A549 (cell line): ENCODE measurements around the gene GCNT2. TPM values are rescaled to one million over a fixed set of nuclear protein-coding genes. Genes with fewer than 3 reads are reported as not detected.

Experiments
- ATAC-seq, 2 experiments: fragments of 200-7000 bp in 1 of 2; fragments of >200 bp in 1 of 2; cut with Nextera tagmentation in 1 of 2; cut with Tn5 transposase in 1 of 2; 3 replicates each; pipeline versions ENCODE4 v1.8.0 to v1.9.1; 2018 to 2020; ENCODE audit warnings: mild to moderate bottlenecking in 1 of 2, moderate library complexity in 1 of 2
- CTCF ChIA-PET: fragments of 300-600 bp; sonication (Branson Sonifier 250); formaldehyde crosslinking; extraction: SDS; loops from one replicate; lab custom pipeline; 2021; ENCODE audit warnings: antibody characterized with exemption, inconsistent platforms; lab: Yijun Ruan, JAX
- POLR2A ChIA-PET: fragments of 350-600 bp; formaldehyde crosslinking; extraction: SDS; loops from one replicate; lab custom pipeline; 2021; ENCODE audit warnings: antibody characterized with exemption, inconsistent platforms; lab: Yijun Ruan, JAX
- DNase-seq, 2 experiments: peaks; one replicate each; pipeline versions ENCODE4 v3.0.0 to v3.0.0-alpha.2; 2011 to 2016; ENCODE audit warnings: low read depth in 1 of 2, low spot score in 1 of 2
- FAIRE-seq: peaks from 2 replicates; lab custom pipeline; 2011; peaks lifted over from hg19 to GRCh38; lab: Jason Lieb, UNC
- H3K27ac ChIP-seq, 2 experiments: fragments of >200 bp; sonication (Bioruptor Twin); formaldehyde crosslinking; 3 replicates each; pipeline ENCODE4 v1.5.1; 2016 to 2017
- H3K4me1 ChIP-seq: fragments of >200 bp; sonication (Bioruptor Twin); formaldehyde crosslinking; 3 replicates; pipeline ENCODE4 v1.6.1; 2016
- H3K4me2 ChIP-seq: fragments of >200 bp; sonication (Bioruptor Twin); formaldehyde crosslinking; 3 replicates; pipeline ENCODE4 v1.6.1; 2016
- H3K4me3 ChIP-seq: fragments of >200 bp; sonication (Bioruptor Twin); formaldehyde crosslinking; 3 replicates; pipeline ENCODE4 v1.5.1; 2016
- H3K9me3 ChIP-seq: fragments of >200 bp; sonication (Bioruptor Twin); formaldehyde crosslinking; 3 replicates; pipeline ENCODE4 v1.6.1; 2016
- CHD2 ChIP-seq: fragments of 150-350 bp; IDR thresholded peaks from 2 replicates; pipeline ENCODE4 v1.6.1; 2014; ENCODE audit warnings: low read length; ENCODE audit not compliant: partially characterized antibody
- EHMT2 ChIP-seq: fragments of 200-600 bp; sonication (generic); IDR thresholded peaks from 2 replicates; pipeline ENCODE4 v1.6.1; 2016; ENCODE audit warnings: antibody characterized with exemption, low read depth, mild to moderate bottlenecking, moderate library complexity
- FOSL2 ChIP-seq, 2 experiments: fragments of 450-650 bp in 1 of 2; fragments of >200 bp in 1 of 2; sonication (Bioruptor Twin) in 1 of 2; formaldehyde crosslinking; IDR thresholded peaks; 2 replicates each; pipeline versions ENCODE4 v1.5.0 to v1.6.1; 2016 to 2020; ENCODE audit warnings: mild to moderate bottlenecking in 1 of 2, moderate library complexity in 1 of 2
- HEYL ChIP-seq: fragments of 250-450 bp; sonication (Bioruptor Pico); IDR thresholded peaks from 2 replicates; pipeline ENCODE4 v1.8.0; 2021; ENCODE audit warnings: mild to moderate bottlenecking, moderate library complexity
- JUN ChIP-seq, 2 experiments: fragments of >200 bp; sonication (Bioruptor Twin); formaldehyde crosslinking; IDR thresholded peaks; 2 replicates in 1 of 2; 3 replicates in 1 of 2; pipeline ENCODE4 v1.6.1; 2016 to 2017
- MAX ChIP-seq: IDR thresholded peaks from 2 replicates; pipeline ENCODE4 v1.6.1; 2012
- RCOR1 ChIP-seq: fragments of 150-350 bp; IDR thresholded peaks from 2 replicates; pipeline ENCODE4 v1.6.1; 2014; ENCODE audit warnings: antibody characterized with exemption, low read length, low read depth
- RNF2 ChIP-seq: fragments of 200-600 bp; sonication (generic); IDR thresholded peaks from 2 replicates; pipeline ENCODE4 v1.6.1; 2016; ENCODE audit warnings: low read depth, mild to moderate bottlenecking, antibody characterized with exemption, moderate library complexity, borderline replicate concordance
- TFCP2L1 ChIP-seq: fragments of 250-450 bp; sonication (Bioruptor Pico); IDR thresholded peaks from 2 replicates; pipeline ENCODE4 v1.5.0; 2021; ENCODE audit warnings: mild to moderate bottlenecking
- ZC3H11A ChIP-seq: fragments of 450-650 bp; IDR thresholded peaks from 2 replicates; pipeline ENCODE4 v1.6.1; 2014; ENCODE audit warnings: antibody characterized with exemption, mild to moderate bottlenecking
- ZNF302 ChIP-seq: fragments of 250-450 bp; sonication (Bioruptor Pico); IDR thresholded peaks from 2 replicates; pipeline ENCODE4 v1.9.0; 2021; ENCODE audit warnings: inconsistent platforms, mild to moderate bottlenecking, moderate library complexity
- WGBS: methylation state at CpG from one replicate; pipeline ENCODE4 v1.1.6; 2017; ENCODE audit errors: missing lambda C conversion rate; 5-methylcytosine and 5-hydroxymethylcytosine counted together
- polyA plus RNA-seq, 4 experiments: library from polyadenylated mRNA; depleted of rRNA in 3 of 4; stranded (reverse); fragments of >200 nt; fragmentation: RNase III in 1 of 4; extraction: RNeasy Plus Mini Kit Qiagen cat#74134 plus additional on column Dnase treatment in 1 of 4; gene quantifications; 2 replicates in 3 of 4; 3 replicates in 1 of 4; pipeline ENCODE4 v1.2.3, GENCODE V29; 2011 to 2017
- small RNA-seq, 6 experiments: library from RNA; depleted of rRNA; stranded (forward); fragments of <200 nt; gene quantifications; one replicate each; pipeline ENCODE3, GENCODE V24; 2012

GCNT2 gene
- polyA plus RNA-seq, 2 of the 4 experiments (the other 2 are of a cell fraction) = 19.4 to 24.3 TPM

- Histone ChIP-seq H3K9me3 (no peaks in the 10 kb centered on the region), H3K27ac (no peak overlapping the region), H3K4me1 (no peaks in the 10 kb centered on the region), H3K4me3 (no peak overlapping the region), H3K4me2 (no peak overlapping the region)
- no peak for TF ChIP-seq ZNF302 (CRISPR knock-in tag)
- TF ChIP-seq HEYL (CRISPR knock-in tag) = no peak
- no peak for TF ChIP-seq TFCP2L1 (CRISPR knock-in tag)
- no peak for TF ChIP-seq CHD2
- no peak for TF ChIP-seq FOSL2 (IDR thresholded peaks at IDR 0.05)
- no peak for TF ChIP-seq FOSL2 (CRISPR knock-in tag; IDR thresholded peaks at IDR 0.05)
- TF ChIP-seq RNF2 = no peak
- TF ChIP-seq EHMT2 = no peak
- TF ChIP-seq MAX = no peak
- TF ChIP-seq ZC3H11A = no peak
- no peak for TF ChIP-seq RCOR1
- TF ChIP-seq JUN (IDR thresholded peaks at IDR 0.05) = no peak
- 77% methylated on average over 4 of the region's 4 CpGs for WGBS
- DNase-seq (no peak), FAIRE-seq (no peak), ATAC-seq (no peak)
- POLR2A ChIA-PET = no interaction called here
- CTCF ChIA-PET = no interaction called here
These were observed 157.3 kb downstream of the GCNT2 start for GRCh38 chr6:10678456-10678855.

Small RNA genes lying within 50 kb of the gene (small RNA-seq; reads per million reads assigned to genes)
- 0 reads per million in 6 experiments for gene RF00019

Other genes with a start within 250 kb of the GCNT2 start
- gene TFAP2A, start 106.3 kb upstream of the GCNT2 start, polyA plus RNA-seq (2011; rRNA removed) = 10.8 and 13.1 TPM in 2 replicates
- 26.0 to 31.4 TPM (median 26.9 TPM) in 3 replicates for gene TFAP2A, start 106.3 kb upstream of the GCNT2 start, polyA plus RNA-seq (2017; fragmentation: RNase III; extraction: RNeasy Plus Mini Kit Qiagen cat#74134 plus additional on column Dnase treatment)
- 2.2 and 3.2 TPM in 2 replicates for gene C6orf52, start 173.3 kb downstream of the GCNT2 start, polyA plus RNA-seq (2011; rRNA removed)
- gene C6orf52, start 173.3 kb downstream of the GCNT2 start, polyA plus RNA-seq (2017; fragmentation: RNase III; extraction: RNeasy Plus Mini Kit Qiagen cat#74134 plus additional on column Dnase treatment) = 1.3 to 1.7 TPM (median 1.4 TPM) in 3 replicates
- 26.8 and 33.4 TPM in 2 replicates for gene PAK1IP1, start 173.6 kb downstream of the GCNT2 start, polyA plus RNA-seq (2011; rRNA removed)
- gene PAK1IP1, start 173.6 kb downstream of the GCNT2 start, polyA plus RNA-seq (2017; fragmentation: RNase III; extraction: RNeasy Plus Mini Kit Qiagen cat#74134 plus additional on column Dnase treatment) = 23.1 to 30.4 TPM (median 23.5 TPM) in 3 replicates
- 173 and 230 TPM in 2 replicates for gene TMEM14C, start 201.7 kb downstream of the GCNT2 start, polyA plus RNA-seq (2011; rRNA removed)
- gene TMEM14C, start 201.7 kb downstream of the GCNT2 start, polyA plus RNA-seq (2017; fragmentation: RNase III; extraction: RNeasy Plus Mini Kit Qiagen cat#74134 plus additional on column Dnase treatment) = 152 to 178 TPM (median 161 TPM) in 3 replicates
- 113 and 177 TPM in 2 replicates for gene TMEM14B, start 226.5 kb downstream of the GCNT2 start, polyA plus RNA-seq (2011; rRNA removed)
- 118 to 152 TPM (median 121 TPM) in 3 replicates for gene TMEM14B, start 226.5 kb downstream of the GCNT2 start, polyA plus RNA-seq (2017; fragmentation: RNase III; extraction: RNeasy Plus Mini Kit Qiagen cat#74134 plus additional on column Dnase treatment)